NOMO-1 treated with DMSO at 0.1 percent for 48 hours (cell line): ENCODE results near the gene AMBRA1.

ENCODE experiments used
- DNase-seq: peaks from one replicate; lab custom pipeline; 2025; ENCODE audit not compliant: unreplicated experiment; lab: John Stamatoyannopoulos, UW

AMBRA1 gene

DNA sequence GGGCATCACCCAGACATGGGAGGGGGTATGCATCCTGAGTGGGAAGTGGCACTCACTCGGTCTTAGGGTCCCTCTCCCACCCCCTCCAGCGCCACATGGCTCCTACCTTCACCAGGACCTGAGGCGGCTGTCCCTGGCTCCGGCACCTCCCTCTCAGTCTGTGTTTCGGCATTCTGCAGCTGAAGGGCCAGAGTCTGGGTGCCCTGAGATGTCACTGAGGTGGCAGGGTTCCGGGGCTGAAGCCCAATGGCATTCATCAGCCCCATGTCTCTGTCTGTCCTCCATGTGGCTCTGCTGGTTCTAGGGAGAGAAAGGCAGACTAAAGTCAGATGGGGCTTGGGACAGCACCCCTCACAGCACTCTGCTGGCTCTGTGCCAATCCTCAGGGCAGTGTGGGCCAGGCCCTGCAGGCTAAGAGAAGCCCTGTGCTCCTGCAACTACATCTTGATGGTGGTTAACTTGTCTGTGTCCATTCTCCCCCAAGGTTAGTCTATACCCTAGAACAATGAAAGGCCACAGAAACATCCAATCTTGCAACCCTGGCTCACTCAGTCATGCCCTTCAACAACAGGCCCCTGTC lies 185.3 kb downstream of the AMBRA1 start:
- DNase-seq, result no peak

GRCh38 chr11:46407635-46408034 lies 186.2 kb downstream of the AMBRA1 start:
- no peak for DNase-seq

DNA sequence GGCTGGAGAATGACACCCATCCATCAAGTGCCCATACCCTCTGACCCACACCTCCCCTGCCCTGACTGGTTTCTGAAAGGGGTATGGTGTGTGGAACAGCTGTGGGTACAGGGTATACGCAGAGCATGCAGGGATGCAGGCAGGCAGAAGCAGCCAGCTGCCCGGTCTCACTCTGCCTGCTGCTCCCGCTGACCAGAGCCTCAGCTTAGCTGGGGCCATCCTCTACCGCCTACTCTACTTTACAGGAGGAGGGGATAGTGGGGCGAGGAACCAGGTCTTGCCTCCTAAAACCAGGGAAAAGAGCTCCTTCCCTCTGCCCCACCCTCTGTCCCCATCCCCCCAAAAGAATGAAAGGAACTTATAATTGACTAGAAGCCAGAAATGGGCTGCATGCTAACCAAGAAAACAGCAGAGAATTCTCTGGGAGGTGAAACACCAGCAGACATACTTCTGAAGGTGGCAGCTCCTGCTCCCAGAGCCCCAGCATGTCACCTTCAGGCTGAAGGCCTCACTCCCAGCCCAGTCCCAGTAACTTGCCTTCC lies 189.3 kb downstream of the AMBRA1 start:
- DNase-seq, result no peak

DNA sequence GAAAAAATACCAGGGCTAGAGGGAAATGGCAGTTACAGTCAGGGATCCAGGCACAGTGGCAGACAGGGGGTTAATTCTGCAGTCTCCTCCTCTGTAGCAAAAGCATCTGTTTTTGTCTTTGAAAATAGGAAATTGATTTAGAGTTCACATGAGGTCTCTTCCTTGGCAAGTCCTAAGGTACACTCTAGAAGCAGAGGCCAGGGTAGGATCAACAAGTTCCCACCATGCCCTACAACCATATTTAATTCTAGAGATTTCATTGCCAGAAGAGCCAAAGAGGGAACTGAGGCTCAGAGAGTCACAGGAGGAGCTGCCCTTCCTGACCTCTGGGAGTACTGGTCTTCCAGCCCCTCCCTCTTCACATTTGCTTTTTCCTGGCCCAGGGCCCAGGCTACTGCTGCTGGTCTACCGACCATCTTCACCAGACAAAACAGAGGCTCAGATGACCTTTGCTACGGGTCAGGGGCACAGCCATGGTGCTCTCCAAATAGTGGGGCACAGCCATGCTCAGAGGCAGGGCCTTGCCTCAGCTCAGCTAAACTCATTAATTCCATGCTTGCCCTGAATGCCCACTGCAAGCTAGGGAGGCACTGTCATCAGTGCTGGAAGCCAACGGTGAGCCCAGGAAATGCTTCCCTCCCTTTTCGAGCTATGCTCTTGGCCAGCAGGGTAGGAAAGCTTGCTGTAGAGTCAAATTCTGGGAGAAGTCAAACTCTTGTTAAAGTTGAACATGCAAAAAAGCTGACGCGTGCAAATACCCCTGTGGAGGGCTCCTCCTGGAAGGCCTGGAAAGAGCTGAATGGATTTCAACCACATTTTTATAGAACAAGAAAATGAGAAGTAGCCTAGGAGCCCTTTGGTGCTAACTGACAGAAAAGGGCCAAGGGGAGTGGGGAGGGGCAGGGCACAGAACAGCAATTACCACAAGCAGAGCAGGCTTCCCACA lies 190.6 kb downstream of the AMBRA1 start:
- DNase-seq, result no peak

DNA sequence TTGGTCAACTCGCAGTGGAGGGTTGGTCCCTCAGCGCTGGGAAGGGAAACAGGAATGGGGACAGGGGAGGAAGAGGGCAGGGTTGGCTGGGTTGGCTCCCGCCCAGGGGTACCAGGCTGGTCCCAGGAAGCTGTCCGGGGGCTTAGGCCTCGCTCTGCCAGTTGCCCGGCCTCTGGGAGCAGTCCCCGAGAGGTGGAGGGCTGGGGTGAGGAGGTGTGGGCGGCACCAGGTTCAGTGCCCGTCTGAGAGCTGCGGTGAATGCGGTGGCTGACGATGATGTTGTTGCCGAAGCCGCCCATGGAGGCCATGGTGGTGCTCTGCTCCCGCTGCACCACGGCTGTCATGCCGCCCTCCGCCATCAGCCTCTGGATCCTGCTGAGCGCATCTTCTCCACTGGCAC lies 196.3 kb downstream of the AMBRA1 start:
- no peak for DNase-seq

- DNase-seq, result no peak
Measured at GRCh38 chr11:46393759-46394158, 200.1 kb downstream of the AMBRA1 start.

GRCh38 chr11:46393231-46393616 lies 200.6 kb downstream of the AMBRA1 start:
- no peak for DNase-seq

DNA sequence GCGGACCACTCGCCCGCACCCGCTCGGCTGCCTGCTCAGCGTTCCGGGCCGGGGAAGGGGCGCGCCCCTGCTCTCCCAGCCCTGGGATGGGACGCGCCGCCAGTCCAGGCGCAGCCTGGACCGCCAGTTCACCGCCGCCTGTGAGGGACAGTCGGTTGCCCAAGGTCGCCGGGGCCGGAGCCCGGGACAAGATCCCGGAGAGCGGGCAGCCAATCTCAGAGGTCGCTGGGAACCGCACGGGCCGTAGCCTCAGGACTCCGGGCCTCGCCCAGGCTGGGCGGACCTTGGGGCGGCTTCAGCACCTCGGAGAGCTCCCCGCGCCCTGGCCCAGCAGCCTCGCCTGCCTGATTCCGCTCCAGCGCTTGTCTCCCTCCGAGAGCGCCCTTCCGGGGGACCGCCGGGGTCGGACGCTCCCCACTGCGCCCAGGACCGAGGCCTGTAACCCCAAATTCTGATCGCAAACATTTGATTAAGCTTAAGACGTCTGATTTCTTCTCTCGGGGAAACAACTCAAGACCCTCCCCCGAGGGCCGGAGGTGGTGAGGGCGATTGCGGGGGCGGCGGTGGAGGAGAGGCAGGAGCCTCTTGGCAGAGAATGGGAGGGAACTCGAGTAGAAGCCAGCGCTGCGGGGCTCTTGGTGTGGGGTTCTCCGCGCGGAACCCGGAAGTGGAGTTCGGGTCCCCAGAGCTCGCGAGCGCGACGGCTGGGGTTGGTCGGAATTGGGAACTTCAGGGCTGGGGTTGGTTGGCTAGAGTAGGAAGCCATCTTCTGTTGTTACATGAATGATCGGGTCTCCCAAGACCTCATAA lies 201.2 kb downstream of the AMBRA1 start:
- DNase-seq, result peak; percentile 72

GRCh38 chr11:46391578-46392420 lies 202.0 kb downstream of the AMBRA1 start, which contains the start of gene CHRM4:
CHRM4 (minus strand) TSS chr11:46391776; CDS start chr11:46386557, 5,219 bp downstream.
- DNase-seq, result peak; percentile 17

DNA sequence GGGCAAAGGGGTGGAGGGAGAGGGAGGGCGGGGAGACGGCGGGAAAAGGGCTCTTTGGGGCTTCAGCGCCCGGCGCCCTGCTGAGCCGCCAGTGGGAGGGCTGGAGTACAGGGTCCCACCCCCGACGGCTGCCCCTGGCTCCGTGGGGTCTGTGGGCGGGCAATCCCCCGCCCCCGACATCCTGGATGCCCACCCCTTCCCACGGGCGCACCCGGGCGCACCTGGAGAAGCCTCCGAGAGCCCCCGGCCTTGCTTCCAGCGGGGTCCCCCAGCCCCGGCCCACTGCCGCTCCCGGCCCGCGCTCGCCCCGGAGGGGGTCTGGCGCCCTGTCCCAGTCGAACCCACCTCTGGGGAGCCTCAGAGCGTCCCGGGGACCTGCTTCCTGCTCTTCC lies 202.6 kb downstream of the AMBRA1 start:
- DNase-seq, result no peak

DNA sequence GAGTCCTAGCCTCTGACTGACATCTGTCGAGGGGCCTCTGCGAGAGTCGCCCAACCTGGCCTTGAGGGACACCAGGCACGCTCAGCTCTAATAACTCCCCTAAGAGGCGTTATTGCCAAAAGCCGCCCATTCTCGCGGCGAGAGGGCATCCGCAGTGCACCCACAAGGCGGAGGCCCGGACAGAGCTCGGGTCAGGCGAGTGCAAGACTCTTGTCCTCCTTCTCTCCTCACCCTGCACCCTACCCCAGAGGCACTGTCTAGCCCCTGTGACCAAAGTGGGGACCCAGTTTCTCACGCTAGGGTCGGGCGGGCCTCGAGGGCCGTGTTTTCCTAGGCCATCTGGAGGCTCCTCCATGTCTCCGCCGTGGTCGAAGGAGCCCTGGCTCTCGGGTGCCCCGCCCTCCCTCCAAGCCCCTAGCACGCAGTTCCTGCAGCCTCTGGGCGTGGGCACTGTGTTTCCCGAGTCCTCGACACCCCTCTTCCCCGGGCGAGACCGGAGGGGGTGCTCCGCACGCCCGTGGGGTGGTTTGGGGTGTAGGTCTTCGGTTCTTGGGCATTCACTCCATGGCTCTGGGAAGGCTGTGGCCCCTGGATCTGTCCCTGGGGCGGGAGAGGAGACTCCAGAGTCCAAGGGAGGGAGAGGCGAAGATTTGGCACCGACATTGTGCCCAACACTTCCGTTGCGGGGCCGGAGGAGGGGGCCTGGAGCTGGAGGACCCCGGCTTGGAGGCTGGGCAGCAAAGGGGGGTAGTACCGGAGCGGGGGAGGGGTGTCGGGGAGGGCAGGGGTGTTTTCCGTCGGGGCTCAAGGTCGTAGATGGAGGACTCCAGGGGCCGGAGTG lies 203.3 kb downstream of the AMBRA1 start:
- no peak for DNase-seq

- DNase-seq, result peak; percentile 52
Measured at GRCh38 chr11:46389450-46390330, 204.1 kb downstream of the AMBRA1 start.

DNA sequence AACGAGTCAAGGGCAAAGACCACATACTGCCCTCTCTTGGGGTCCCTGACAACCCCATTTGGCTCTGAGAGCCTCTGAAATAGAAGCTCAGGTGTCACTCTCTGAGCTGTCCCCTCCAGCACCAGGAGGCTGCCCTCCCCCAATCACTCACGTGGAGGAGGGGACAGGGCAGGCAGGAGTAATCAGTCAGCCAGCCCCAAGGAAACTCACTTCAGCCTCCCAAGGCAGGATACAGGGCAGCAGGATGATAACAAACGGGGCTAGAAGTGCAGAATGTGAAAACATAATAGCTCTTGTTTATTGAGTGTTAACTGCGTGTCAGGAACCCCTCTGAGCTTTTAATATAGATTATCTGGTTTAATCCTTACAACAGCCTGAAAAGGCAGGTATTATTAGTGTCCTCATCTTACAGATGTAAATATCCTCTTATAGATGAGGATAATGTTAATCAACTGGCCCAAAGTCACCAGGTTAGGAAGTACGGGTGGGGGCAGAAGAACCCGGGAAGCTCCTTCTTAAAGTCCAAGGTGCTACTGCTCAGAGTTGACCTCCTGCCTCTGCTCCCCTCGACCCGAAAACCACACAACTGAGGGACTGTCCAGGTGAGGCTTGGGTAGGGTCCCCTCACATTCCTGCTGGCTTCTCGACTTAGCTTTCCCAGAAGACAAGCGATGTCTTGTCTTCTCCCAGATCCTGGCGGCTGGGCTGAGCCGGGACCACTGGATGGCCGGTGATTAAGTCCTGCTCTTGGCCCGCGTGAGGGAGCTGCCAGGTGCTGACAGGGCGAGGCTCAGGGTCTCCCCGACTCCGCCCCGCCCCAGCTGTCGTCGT lies 205.0 kb downstream of the AMBRA1 start:
- DNase-seq, result no peak

- DNase-seq, result peak; percentile 20
Measured at GRCh38 chr11:46387919-46388618, 205.8 kb downstream of the AMBRA1 start.

DNA sequence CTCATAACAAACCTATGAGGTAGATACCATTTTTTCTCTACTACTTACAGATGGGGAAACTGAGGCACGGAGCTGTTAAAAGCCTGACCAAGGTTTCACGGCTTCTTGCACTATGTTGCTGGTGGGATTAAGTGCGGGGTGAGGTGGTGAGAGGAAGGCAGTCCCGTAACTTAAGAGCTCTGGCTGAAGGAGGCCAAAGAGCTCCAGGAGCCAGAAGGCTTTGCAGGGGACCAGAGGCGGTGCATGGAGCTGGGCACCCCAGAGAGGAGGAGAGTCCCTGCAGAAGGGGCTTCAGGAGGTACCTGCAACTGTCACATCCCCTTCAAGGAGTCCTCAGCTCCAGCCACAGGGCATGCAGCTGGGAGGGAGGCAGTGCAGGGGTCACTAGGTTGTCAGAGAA lies 206.4 kb downstream of the AMBRA1 start:
- DNase-seq, result no peak

DNA sequence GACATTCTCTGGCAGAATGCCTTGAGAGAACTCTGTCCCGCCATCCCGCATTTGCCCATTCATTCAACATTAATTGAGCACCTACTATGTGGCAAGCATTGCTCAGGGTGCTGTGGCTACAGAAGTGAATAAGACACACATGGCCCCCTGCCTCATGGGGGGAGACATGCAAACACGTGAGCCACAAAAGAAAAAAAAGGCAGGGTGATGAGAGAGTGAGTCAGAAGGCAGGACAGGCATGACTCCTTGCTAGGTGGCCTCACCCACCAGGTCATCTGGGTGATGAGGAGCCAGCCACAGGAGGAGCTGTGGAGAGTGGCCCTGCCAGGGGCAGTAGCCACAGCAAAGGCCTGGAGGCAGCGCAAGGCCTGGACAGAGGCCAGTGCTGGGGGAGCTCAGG lies 207.1 kb downstream of the AMBRA1 start:
- no peak for DNase-seq

- no peak for DNase-seq
Measured at GRCh38 chr11:46386005-46386578, 207.7 kb downstream of the AMBRA1 start.
